ENCODE data around the gene LPIN3. TPM values are rescaled to one million over a fixed set of nuclear protein-coding genes. Genes with fewer than 3 reads are reported as not detected.

Gene LPIN3
- total RNA-seq, 1 experiment from 2014 or later = 18.5 TPM

DNA sequence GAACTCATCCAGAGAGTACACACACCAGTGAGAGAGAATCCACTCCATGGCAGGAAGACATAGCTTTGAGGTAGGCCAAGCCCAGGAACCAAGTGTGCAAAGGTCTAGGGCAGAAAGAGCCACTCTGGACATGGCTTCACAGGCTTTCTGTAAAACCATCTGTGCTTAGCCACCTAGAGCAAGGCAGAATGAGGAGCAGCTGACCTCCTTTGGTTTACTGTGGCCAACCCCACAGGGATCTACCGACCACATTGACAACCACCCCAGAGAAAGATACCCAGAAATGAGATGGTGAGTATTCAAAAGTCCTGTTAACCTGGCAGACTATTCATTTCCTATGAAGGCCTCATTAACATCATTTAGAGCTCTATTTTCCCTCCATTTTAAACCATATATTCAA is 33.6 kb upstream of the LPIN3 start:
- H3K4me3 ChIP-seq (replicated peaks in 1 of 2; ENCODE audit: low read depth in 1 of 2, low read length in 2 of 2) = no peak overlapping the region
- H3K27ac ChIP-seq (ENCODE audit: low read depth, low read length) = no peak overlapping the region
- no peak for ATAC-seq
- H3K4me2 ChIP-seq (ENCODE audit: low read length) = no peak overlapping the region
- no TSS peak for BruUV-seq (replicated peaks)
- H4K20me1 ChIP-seq (ENCODE audit: insufficient read depth) = no peaks in the 10 kb centered on the region
- H3K27me3 ChIP-seq (ENCODE audit: insufficient read depth, low read length) = no peaks in the 10 kb centered on the region
- H3K9me2 ChIP-seq (ENCODE audit: insufficient read depth) = no peaks in the 10 kb centered on the region
- POLR2A ChIA-PET = no interaction called here
- no peak for DNase-seq (ENCODE audit: low read depth, low spot score)
- no peaks in the 10 kb centered on the region for H3K4me1 ChIP-seq (ENCODE audit: control insufficient read depth in 1 of 2, insufficient read depth in 2 of 2, low read length in 2 of 2)
- no peaks in the 10 kb centered on the region for H3K9me3 ChIP-seq (ENCODE audit: control insufficient read depth in 1 of 2, insufficient read depth in 1 of 2, low read depth in 1 of 2, low read length in 2 of 2)
- intact Hi-C loops (cut with micrococcal nuclease) = no loop called here
- no peaks in the 10 kb centered on the region for H3K36me3 ChIP-seq (ENCODE audit: control insufficient read depth in 1 of 2, insufficient read depth in 2 of 2, low read length in 2 of 2)
- H3K9ac ChIP-seq (ENCODE audit: low read length) = no peak overlapping the region
- CTCF ChIA-PET = no interaction called here
- RAD21 ChIA-PET (ENCODE audit: low non-redundant PET in 1 of 2, low total read pairs in 2 of 2, uncharacterized antibody in 2 of 2, unreplicated experiment in 2 of 2) = no interaction called here
- no peaks in the 10 kb centered on the region for H3K79me2 ChIP-seq (ENCODE audit: insufficient read depth, low read length)
- no peak for TF ChIP-seq SP1 (IDR thresholded peaks at IDR 0.05; ENCODE audit: low read depth)
- TF ChIP-seq, protein P1, sequence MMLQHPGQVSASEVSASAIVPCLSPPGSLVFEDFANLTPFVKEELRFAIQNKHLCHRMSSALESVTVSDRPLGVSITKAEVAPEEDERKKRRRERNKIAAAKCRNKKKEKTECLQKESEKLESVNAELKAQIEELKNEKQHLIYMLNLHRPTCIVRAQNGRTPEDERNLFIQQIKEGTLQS (IDR thresholded peaks at IDR 0.05) = no peak
- TF ChIP-seq, protein P2, sequence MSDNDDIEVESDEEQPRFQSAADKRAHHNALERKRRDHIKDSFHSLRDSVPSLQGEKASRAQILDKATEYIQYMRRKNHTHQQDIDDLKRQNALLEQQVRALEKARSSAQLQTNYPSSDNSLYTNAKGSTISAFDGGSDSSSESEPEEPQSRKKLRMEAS (IDR thresholded peaks at IDR 0.05) = no peak
- TF ChIP-seq EZH2phosphoT487 (IDR thresholded peaks at IDR 0.05; ENCODE audit: borderline replicate concordance) = no peak
- no peak for TF ChIP-seq JUND (IDR thresholded peaks at IDR 0.05)
- no peak for TF ChIP-seq EZH2 (IDR thresholded peaks at IDR 0.05)
- no peak for TF ChIP-seq CBX3 (IDR thresholded peaks at IDR 0.05; ENCODE audit: low read depth)
- no peak for TF ChIP-seq POLR2A (IDR thresholded peaks at IDR 0.05; ENCODE audit: borderline replicate concordance, extremely low read depth, insufficient read depth, insufficient read length)
- no peak for TF ChIP-seq SIN3A (IDR thresholded peaks at IDR 0.05; ENCODE audit: low read depth)
- no peak for TF ChIP-seq EGR1 (IDR thresholded peaks at IDR 0.05; ENCODE audit: low read depth)
- TF ChIP-seq RAD21 (IDR thresholded peaks at IDR 0.05; ENCODE audit: low read depth) = no peak
- TF ChIP-seq ELF1 (IDR thresholded peaks at IDR 0.05; ENCODE audit: borderline replicate concordance, low read depth) = no peak
- no peak for TF ChIP-seq YY1 (IDR thresholded peaks at IDR 0.05; ENCODE audit: extremely low read depth, insufficient replicate concordance, low read depth, low read length)
- TF ChIP-seq TCF7L2 (IDR thresholded peaks at IDR 0.05; ENCODE audit: borderline replicate concordance, extremely low read depth, insufficient read depth, insufficient read length) = no peak
- TF ChIP-seq CEBPB (IDR thresholded peaks at IDR 0.05; ENCODE audit: low read depth) = no peak
- TF ChIP-seq, protein P3, sequence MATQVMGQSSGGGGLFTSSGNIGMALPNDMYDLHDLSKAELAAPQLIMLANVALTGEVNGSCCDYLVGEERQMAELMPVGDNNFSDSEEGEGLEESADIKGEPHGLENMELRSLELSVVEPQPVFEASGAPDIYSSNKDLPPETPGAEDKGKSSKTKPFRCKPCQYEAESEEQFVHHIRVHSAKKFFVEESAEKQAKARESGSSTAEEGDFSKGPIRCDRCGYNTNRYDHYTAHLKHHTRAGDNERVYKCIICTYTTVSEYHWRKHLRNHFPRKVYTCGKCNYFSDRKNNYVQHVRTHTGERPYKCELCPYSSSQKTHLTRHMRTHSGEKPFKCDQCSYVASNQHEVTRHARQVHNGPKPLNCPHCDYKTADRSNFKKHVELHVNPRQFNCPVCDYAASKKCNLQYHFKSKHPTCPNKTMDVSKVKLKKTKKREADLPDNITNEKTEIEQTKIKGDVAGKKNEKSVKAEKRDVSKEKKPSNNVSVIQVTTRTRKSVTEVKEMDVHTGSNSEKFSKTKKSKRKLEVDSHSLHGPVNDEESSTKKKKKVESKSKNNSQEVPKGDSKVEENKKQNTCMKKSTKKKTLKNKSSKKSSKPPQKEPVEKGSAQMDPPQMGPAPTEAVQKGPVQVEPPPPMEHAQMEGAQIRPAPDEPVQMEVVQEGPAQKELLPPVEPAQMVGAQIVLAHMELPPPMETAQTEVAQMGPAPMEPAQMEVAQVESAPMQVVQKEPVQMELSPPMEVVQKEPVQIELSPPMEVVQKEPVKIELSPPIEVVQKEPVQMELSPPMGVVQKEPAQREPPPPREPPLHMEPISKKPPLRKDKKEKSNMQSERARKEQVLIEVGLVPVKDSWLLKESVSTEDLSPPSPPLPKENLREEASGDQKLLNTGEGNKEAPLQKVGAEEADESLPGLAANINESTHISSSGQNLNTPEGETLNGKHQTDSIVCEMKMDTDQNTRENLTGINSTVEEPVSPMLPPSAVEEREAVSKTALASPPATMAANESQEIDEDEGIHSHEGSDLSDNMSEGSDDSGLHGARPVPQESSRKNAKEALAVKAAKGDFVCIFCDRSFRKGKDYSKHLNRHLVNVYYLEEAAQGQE (IDR thresholded peaks at IDR 0.05; ENCODE audit: low read depth) = no peak
- no peak for TF ChIP-seq POLR2AphosphoS5 (IDR thresholded peaks at IDR 0.05; ENCODE audit: low read depth, low read length)
- no peak for TF ChIP-seq ZFX (IDR thresholded peaks at IDR 0.05)
- TF ChIP-seq, protein P4, sequence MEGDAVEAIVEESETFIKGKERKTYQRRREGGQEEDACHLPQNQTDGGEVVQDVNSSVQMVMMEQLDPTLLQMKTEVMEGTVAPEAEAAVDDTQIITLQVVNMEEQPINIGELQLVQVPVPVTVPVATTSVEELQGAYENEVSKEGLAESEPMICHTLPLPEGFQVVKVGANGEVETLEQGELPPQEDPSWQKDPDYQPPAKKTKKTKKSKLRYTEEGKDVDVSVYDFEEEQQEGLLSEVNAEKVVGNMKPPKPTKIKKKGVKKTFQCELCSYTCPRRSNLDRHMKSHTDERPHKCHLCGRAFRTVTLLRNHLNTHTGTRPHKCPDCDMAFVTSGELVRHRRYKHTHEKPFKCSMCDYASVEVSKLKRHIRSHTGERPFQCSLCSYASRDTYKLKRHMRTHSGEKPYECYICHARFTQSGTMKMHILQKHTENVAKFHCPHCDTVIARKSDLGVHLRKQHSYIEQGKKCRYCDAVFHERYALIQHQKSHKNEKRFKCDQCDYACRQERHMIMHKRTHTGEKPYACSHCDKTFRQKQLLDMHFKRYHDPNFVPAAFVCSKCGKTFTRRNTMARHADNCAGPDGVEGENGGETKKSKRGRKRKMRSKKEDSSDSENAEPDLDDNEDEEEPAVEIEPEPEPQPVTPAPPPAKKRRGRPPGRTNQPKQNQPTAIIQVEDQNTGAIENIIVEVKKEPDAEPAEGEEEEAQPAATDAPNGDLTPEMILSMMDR (IDR thresholded peaks at IDR 0.05 in 2 of 3, conservative IDR thresholded peaks at IDR 0.05 in 1 of 3; ENCODE audit: borderline replicate concordance in 1 of 3, insufficient read depth in 1 of 3, low read depth in 2 of 3, low read length in 2 of 3) = no peak
- H2AFZ ChIP-seq (ENCODE audit: low read depth, low read length, poor library complexity, severe bottlenecking) = no peak overlapping the region
